Activated naive CD8-positive, alpha-beta T cell treated with anti-CD3 and anti-CD28 coated beads, Interleukin-2, amount 50 U/mL, for 16 hours (primary cell): Measurements from ENCODE around the gene MLXIPL.
"Not testable (repeated sequence)": the region's sequence is repeated elsewhere in the genome, so short reads cannot be mapped to it uniquely, and the experiment has no call there.

ENCODE experiments used
- DNase-seq: peaks from one replicate; pipeline ENCODE4 v3.0.0-alpha.2; 2020; ENCODE audit warnings: low read depth, low spot score

Gene MLXIPL

DNA sequence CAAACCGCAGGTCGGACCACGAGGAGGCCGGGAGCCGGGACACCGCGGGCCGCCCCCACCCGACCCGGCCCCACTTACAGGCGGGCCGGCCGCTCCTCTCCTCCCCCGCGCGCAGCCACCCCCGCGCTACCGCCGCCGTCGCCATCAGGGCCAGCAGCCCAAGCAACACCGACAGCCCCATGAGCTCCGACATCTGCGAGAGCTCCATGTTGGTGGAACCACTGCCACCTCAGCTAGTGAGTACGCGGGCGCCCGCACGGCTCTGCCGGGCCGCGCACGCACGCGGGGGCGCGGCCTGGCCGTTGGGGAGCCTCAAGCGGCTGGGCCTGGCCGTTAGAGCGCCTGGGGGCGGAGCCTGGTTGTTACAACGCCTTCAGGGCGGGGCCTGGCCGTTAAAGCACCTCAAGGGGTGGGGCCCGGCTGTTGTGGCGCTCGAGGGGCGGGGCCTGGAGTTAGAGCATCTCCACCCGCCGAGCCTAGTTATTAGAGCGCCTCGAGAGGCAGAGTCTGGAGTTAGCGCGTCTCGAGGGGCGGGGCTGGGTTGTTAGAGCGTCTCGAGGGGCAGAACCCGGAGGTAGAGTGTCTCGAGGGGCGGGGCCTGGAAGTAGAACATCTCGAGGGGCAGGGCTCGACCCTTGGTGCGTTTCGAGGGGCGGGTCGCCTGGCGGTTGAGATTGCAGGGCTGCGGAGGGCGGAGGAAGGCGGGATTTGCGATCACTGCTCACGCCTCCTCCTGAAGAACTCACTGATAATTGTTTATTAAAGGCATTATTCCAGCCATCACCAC is 45.8 kb downstream of the MLXIPL start, which contains the start of gene TBL2:
Gene TBL2, minus strand, starts transcription at position 238 of the 787 bp plus-strand sequence. Its CDS starts 30 bp downstream, at position 208.
- peak; percentile 97 for DNase-seq

DNA sequence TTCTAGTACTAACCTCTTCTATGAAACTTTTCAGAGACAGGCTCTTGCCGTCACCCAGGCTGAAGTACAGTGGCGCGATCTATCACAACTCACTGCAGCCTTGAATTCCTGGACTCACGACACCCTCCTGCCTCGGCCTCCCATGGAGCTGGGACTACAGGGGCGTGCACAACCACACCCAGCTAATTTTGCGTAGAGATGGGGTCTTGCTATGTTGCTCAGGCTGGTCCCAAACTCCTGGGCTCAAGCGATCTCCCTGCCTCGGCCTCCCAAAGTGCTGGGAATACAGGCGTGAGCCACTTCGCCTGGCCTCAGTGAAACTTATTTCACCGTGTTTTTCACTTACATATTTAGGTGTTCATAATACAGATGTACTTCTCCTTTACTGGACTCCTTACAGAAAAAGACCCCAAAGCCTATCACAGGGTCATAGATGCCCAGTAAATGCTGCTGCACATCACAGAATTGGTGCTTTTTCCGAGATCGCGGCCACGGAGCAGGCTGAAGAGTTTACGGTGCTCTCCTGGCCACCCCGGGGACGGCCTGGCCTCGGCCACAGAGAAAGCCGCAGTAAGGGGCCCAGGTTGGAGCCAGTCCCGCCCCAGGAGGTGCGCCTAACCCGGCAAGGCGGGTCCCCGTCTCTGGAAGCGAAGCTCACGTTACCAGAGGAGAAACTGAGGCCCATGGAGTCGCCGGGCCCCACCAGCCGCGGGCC is 46.5 kb downstream of the MLXIPL start:
- DNase-seq: no peak

DNA sequence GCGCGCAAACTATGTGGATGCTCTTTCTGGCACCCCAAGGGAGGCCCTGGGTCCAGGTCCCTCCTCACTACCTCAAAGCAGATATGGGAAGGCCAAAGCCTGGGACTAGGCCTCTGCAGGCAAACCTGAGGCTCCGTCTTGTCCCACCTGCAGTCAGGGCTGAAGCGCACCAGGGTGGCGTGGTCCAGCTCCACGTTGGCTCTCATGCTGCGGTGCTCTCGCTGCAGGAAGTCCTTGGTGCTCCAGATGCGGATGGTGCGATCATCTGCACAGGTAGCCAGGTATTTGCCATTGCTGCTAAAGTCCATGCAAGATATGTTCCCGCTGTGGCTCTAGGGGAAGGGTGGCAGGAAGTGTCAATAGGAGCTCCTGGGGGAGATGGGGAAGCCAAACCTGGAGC is 50.5 kb downstream of the MLXIPL start:
- no peak for DNase-seq

DNA sequence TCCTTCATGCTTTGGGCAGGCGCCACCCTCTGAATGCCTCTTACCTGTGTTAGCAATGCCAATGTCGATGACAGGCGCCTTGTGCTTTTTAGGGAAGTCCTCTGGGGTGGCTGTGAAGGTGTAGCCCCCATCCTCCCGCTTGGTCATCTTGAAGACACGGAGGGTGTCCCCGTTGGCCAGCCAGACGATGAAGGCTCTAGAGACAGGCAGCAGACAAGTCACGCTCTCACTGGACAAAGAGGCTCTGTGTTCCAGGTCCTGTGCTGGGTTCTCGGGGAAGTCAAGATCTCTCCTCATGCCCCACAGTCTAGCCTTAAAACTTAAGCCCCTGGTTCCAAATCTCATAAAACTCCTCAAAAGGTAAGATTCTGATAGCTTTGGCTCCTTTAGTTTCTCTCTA is 51.0 kb downstream of the MLXIPL start:
- DNase-seq: no peak

DNA sequence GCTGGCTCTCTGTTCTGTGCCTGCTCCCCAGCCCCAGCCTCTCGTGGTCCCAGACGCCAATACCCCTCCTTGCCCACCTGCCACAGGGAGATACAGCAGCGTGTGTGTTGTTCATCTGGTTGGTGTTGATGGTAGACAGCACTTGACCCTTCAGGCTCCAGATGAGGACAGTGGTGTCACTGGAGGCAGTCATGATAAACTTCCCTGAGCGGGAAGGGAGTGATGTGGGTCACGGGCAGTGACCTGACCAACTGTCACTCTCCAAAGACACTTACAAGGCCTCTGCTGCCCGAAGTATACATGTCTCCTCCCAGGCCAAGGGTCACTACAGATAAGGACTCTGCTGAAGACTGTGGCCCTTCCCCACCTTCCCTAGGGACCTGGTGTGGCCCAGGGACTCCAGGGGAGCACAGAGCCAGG is 51.5 kb downstream of the MLXIPL start:
- DNase-seq: no peak

DNA sequence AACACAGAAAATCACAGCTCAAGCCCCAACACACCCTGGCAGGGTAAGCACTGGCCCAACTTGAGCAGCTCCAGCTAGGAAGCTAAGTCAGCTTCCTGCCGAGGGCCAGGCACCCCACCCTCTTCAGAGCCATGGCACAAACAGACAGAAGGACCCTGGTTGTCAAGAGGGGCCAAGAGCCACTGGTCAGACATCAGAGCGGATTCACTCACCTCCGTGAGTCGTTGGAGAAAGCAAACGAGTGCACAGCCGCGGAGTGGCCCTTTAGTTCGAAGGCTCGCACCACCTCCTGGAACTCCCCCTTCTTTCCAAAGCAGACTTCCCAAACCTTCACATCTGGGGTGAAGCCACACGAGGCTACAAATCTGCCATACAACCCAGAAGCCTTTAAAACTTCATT is 53.3 kb downstream of the MLXIPL start:
- DNase-seq: no peak

DNA sequence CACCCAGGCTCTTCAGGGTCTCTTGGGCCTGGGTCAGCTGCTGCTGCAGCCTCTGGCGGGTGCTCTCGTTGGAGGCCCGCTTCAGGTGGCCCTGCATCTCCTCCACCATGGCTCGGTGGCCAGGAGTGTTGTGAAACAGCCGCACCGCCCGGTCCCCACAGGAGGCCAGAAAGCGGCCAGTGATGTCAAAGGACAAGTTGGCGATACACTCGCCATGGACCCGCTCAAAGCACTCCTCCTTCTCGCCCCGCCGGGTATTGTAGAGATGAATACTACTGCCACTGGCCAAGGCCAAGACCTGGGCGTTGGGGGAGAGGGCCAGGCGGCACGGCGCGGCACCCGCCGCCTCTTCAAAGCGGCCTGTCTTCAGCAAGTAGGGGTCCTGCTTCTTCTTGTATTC is 53.8 kb downstream of the MLXIPL start:
- no peak for DNase-seq

DNA sequence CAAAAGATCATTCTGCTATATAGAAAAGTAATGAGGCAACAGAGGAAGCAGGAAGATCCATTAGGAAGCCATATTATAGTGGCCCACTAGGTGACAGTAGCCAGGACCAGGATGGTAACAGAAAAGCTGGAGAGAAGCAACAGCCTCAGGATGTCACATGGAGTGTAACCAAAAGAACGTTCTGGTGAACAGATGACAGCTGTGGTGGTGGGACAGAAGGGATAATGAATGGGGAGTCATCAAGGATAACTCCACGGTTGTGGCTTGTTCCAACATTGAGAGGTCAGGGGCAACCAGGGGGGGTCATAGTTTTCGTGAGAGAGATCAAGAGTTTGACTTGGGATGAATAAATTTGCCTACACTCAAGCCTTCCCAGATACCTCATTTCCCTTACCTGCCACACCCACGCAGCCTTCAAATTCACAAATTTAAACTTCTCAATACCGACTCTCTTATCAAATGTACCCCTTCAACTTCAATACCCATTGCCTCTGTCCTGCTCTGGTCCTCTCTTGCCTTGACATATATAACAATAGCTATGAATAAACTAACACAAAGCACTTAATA is 55.2 kb downstream of the MLXIPL start:
- DNase-seq: no peak

DNA sequence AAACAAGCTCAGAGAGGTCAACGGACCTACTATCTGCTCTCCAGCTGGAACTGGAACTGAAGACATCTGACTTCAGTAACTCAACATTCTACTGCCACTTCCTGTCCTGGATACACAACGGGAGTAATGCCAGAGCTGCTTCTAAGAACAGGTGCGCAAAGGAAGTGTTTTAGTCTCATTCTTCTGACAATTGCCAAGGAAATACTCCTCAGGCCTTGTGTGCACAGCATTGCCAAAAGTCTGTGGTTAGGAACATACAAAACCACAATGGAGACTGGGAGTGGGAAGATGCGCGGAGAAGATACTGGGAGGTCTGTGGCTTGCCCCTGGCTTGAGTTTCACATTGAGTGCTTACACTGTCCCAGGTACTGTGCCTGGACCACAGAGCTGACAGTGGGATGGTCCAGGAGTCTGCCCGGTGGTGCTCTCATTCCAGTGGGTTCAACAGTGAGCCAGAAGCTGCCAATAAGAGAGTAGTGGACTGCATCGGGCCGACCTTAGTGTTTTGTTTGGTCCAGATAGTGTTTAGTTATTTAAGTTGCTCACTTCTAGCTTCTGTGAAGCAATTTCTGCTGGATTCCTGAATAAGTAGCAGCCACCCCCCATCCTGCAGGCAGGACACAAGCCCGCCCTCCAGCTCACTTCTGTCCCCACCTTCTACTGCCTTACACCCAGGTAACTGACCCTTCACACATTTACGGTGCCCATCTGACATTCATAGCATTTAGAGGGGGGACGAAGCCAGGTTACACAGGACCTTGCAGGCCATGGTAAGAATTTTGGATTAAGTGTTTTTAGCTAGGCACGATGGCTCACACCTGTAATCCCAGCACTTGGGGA is 56.3 kb downstream of the MLXIPL start:
- no peak for DNase-seq

DNA sequence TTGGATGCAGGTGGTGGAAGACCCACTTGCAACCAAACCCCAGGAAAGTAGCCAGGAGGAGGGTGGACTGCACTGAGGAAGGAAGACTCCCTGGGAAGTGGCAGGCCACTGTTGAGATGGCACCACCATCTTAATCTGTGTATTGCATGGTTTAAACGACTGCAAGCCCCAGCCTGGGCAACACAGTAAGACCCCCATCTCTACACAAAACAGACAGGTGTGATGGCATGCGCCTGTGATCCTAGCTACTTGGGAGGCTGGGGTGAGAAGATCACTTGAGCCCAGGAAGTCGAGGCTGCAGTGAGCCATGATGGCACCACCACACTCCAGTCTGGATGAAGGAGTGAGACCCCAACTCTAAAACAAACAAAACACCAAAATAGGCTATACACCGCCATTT is 57.2 kb downstream of the MLXIPL start:
- DNase-seq: no peak

DNA sequence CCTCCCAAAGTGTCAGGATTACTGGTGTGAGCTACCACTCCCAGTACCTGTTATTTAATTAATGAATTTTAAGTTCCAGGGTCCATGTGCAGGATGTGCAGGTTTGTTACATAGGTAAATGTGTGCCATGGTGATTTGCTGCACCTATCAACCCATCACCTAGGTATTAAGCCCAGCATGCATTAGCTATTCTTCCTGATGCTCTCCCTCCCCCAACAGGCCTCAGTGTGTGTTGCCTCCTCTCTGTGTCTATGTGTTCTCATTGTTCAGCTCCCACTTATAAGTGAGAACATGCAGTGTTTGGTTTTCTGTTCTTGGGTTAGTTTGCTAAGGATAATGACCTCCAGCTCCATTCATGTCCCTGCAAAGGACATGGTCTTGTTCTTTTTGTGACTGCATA is 57.9 kb downstream of the MLXIPL start:
- not testable (repeated sequence) for DNase-seq

DNA sequence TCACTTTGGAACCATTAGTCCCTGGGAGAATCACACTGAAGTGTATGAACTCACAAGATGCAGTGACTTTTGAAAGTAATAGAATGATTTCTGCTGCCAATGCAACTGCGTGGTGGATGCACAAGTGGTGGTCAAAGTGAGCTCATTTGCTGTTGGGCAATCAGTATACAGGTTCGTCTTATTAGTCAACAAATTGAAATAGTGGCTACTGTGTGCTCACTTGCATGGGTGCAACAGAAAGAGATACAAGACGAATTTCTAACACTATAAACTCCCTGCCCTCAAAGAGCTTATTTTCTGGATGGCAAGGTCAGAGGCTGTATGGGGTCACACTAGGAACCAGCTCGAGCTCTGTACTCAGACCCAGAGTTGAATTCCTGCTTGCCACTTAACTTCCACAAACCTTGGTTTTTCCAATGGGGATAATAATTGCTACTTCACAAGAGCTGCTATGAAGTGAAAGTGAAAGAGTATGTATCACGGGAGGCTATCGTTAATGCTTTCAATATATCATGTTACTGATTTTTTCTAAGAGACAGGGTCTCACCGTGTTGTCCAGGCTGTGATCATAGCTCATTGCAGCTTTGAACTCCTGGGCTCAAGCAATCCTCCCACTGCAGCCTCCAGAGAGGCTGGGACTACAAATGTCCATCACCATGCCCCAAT is 58.5 kb downstream of the MLXIPL start:
- DNase-seq: no peak

DNA sequence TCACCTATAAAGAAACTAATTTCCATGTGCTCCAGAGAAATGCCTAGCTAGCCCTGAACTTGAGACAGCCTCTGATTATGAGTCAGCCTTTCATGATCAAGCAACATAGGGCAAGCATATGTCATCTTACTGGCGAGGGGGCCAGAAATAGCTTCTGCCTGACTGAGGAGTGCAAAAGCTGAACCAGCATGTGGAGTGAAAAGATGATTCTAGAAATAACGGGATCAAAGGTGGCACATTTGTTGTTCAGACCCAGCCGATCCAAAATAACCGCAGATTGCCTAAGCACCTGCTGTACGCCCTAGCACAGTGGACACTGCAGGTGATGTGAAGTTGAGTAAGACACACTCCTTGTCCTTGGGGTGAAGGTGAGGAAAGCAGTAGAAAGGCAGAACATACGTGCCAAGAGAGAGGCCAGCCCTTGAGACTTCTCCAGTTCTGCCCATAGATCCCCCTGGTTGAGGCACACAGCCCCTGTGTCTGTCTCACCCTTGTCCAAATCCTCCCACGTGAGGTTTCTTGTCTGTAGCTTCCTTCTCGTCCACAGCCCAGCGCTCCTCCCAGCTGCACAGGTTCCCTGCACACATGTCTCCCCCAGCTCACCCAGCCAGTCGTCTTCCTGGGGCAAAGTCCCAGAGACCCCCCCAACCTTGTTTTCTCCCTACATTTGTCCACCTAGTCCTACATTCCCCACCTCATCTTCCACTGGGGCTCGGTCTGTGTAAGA is 64.0 kb downstream of the MLXIPL start:
- DNase-seq: no peak

DNA sequence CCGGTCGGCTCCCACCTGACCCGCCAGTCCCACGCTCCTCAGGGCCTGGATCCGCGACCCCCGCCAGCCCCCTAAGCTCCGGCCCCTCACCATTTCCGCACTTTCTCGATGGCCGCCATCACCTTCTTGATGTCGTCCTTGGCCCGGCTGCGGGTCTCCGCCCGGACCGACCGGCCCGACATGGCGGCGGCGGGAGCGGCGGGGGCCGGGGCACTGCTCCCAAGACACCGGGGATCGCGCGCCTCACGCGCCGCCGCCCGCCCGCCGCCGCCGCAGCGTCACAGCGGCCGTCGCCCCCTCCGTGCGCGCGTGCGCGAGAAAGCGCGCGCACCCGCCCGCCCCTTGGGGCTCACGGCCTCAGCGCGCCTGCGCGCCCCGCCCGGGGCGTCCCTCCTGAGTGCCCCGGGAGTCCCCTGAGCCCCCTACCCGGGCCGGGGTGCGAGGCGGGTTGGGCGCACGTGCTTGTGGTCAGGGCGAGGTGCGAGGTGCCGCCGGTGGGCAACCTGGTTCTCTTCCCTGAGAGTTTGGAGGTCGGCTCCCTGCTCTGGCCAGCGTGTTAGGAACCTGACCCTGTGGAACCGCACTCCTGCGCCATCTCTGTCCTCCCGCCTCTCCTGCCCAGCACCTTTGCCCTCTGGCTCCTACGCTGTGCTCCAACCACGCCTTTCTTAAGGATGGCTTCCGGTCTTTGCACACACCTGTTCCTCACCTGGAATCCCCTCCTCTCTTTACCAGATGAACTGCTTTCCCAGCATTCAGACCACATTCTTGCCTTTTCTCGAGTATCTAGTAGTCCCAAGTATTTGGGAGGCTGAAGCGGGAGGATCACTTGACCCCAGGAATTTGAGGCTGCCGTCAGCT is 66.7 kb downstream of the MLXIPL start, which contains the start of gene BCL7B:
Gene BCL7B, minus strand, starts transcription at position 294 of the 861 bp plus-strand sequence. Its CDS starts 112 bp downstream, at position 182.
- peak; percentile 47 for DNase-seq

DNA sequence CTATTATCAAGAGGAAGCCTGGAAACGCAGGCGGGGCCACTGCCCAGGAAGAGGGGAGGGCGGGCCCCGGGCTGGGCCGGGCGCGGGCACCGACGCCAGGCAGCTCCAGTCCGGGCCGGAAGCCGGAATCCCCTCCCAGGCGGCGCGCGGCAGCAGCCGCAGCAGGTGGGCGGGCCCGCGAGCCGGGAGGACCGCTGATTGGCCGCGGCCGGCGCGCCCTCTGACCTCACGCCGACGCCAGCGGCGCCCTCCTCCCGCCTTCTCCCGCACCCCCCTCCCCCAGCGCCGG is 67.3 kb downstream of the MLXIPL start:
- peak; percentile 72 for DNase-seq

DNA sequence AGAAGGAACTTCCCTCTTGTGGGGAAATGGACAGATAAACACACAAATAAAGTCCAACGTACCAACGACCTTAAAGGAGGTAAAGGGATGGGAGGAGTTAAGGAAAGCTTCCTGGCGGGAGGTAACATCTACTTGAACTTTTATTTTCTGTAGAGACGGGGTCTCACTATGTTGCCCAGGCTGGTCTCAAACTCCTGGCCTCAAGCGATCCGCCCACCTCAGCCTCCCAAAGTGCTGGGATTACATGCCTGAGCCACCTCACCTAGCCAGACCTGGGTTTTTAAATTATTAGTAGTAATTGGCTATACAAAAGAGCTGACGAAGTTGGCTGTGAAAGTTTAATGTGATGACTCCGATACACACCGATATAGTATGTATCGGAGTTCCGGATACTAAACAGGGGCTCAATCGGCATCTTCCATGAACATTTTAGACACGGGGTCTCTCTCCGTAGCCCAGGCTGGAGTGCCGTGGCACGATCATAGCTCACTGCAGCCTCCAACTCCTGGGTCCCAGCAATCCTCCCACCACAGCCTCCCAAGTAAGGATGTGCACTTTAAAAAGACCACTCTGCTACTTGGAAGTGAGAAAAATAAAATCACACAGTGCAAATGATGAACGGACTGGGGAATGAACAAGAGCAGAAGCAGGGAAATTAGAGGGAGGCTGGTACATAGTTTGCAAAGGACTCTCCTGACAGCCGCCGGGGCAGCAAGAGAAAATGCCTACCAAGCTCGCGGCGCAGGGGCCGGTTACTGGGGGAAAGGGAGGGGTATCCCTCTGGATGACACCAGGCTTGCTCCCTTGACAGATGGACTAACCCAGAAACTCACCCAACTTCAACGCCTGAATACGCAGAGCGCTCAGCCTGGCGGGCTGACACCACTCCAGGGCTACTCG is 67.9 kb downstream of the MLXIPL start:
- no peak for DNase-seq

DNA sequence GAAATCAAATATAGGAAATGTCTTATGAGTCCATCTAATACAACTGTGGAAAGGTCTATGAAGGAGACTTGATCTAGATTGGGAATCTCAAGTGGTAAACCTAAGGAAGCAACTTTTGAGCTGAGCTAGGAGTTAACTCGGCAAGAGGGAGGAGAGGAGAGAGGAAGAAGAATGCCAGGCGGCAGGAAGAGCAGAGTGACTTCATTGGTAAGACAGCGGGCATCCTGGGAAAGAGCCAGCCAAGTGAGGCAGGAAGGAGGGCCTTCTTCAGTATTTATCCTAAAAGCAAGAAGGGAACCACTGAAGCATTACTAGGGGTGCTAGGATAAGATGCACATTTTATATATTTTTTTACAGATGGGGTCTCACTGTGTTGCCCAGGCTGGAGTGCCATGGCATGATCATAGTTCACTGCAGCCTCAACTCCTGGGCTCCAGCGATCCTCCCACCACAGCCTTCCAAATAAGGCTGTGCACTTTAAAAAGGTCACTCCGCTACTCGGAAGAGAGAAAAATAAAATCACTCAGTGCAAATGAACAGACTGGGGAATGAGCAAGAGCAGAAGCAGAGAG is 68.8 kb downstream of the MLXIPL start:
- no peak for DNase-seq

DNA sequence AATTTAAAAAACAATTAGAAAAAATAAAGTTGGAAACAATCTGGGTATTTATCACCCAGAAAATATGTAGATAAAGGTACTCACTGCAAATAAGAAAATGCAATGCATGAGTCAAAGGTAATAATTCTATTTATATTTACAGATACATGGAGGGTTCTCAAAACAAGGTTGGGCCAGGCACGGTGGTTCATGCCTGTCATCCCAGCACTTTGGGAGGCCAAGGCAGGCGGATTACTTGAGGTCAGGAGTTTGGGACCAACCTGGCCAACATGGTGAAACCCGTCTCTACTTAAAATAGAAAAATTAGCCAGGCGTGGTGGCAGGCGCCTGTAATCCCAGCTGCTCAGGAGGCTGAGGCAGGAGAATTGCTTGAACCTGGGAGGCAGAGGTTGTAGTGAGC is 74.2 kb downstream of the MLXIPL start:
- not testable (repeated sequence) for DNase-seq
